ENCODE results near the gene RHBDL1. TPM values are rescaled to one million over a fixed set of nuclear protein-coding genes. Genes with fewer than 3 reads are reported as not detected.

The RHBDL1 gene
- total RNA-seq, 2 donors from 2014 or later: 0.42 to 8.0 TPM

GRCh38 chr16:637081-638018 is 38.1 kb upstream of the RHBDL1 start:
- no peaks in the 10 kb centered on the region for H3K36me3 ChIP-seq
- no peaks in the 10 kb centered on the region for H3K27me3 ChIP-seq (replicated peaks; ENCODE audit: insufficient read depth)
- peak overlapping the region; percentile 49 to 93 for H3K27ac ChIP-seq
- no peaks in the 10 kb centered on the region for H3K9me3 ChIP-seq
- peak; percentile 60 for DNase-seq (ENCODE audit: low spot score)
- H3K4me3 ChIP-seq: peak overlapping the region; percentile 84
- ATAC-seq (ENCODE audit: insufficient number of reproducible peaks, low FRiP score, low read depth): peak; percentile 74
- H3K4me1 ChIP-seq (ENCODE audit: control insufficient read depth in 1 of 2, low read depth in 2 of 2): peaks cover 11 to 31% of the 10 kb centered on the region in 2 donors
- TF ChIP-seq CTCF (IDR thresholded peaks at IDR 0.05): no peak

- Histone ChIP-seq H3K4me1 (ENCODE audit: control insufficient read depth in 1 of 2, low read depth in 2 of 2) (peaks cover 19 to 39% of the 10 kb centered on the region in 2 donors), H3K4me3 (no peak overlapping the region), H3K9me3 (no peaks in the 10 kb centered on the region), H3K27ac (peak overlapping the region in 1 of 2 donors; percentile 49), H3K36me3 (no peaks in the 10 kb centered on the region), H3K27me3 (replicated peaks; ENCODE audit: insufficient read depth) (no peaks in the 10 kb centered on the region)
- DNase-seq (ENCODE audit: low spot score) (no peak), ATAC-seq (ENCODE audit: insufficient number of reproducible peaks, low FRiP score, low read depth) (no peak)
- TF ChIP-seq CTCF (IDR thresholded peaks at IDR 0.05): no peak
Observed at GRCh38 chr16:638034-638543, 37.4 kb upstream of the RHBDL1 start.

GRCh38 chr16:638836-639235 is 36.6 kb upstream of the RHBDL1 start:
- H3K27ac ChIP-seq: no peak overlapping the region
- no peaks in the 10 kb centered on the region for H3K9me3 ChIP-seq
- no peaks in the 10 kb centered on the region for H3K36me3 ChIP-seq
- DNase-seq (ENCODE audit: low spot score) (no peak), ATAC-seq (ENCODE audit: insufficient number of reproducible peaks, low FRiP score, low read depth) (no peak)
- TF ChIP-seq CTCF (IDR thresholded peaks at IDR 0.05): no peak
- H3K27me3 ChIP-seq (replicated peaks; ENCODE audit: insufficient read depth): no peaks in the 10 kb centered on the region
- H3K4me3 ChIP-seq: no peak overlapping the region
- peaks cover 20 to 41% of the 10 kb centered on the region in 2 donors for H3K4me1 ChIP-seq (ENCODE audit: control insufficient read depth in 1 of 2, low read depth in 2 of 2)

- H3K9me3 ChIP-seq: no peaks in the 10 kb centered on the region
- H3K4me3 ChIP-seq: no peak overlapping the region
- H3K27ac ChIP-seq: peak overlapping the region in 1 of 2 donors; percentile 52
- no peak for ATAC-seq (ENCODE audit: insufficient number of reproducible peaks, low FRiP score, low read depth)
- no peaks in the 10 kb centered on the region for H3K27me3 ChIP-seq (replicated peaks; ENCODE audit: insufficient read depth)
- no peaks in the 10 kb centered on the region for H3K36me3 ChIP-seq
- peaks cover 11 to 28% of the 10 kb centered on the region in 2 donors for H3K4me1 ChIP-seq (ENCODE audit: control insufficient read depth in 1 of 2, low read depth in 2 of 2)
- no peak for TF ChIP-seq CTCF (IDR thresholded peaks at IDR 0.05)
- no peak for DNase-seq (ENCODE audit: low spot score)
Observed at GRCh38 chr16:640614-641013, 34.9 kb upstream of the RHBDL1 start.
